K562 (cell line): ENCODE measurements around the gene GRXCR1.

Experiments
- CTCFL ChIP-seq: IDR thresholded peaks from 2 replicates; pipeline ENCODE4 v1.6.1; 2011; ENCODE audit warnings: borderline replicate concordance, low read depth, mild to moderate bottlenecking, moderate library complexity, low read length; ENCODE audit not compliant: insufficient read depth, poor library complexity, severe bottlenecking
- ETS1 ChIP-seq: conservative IDR thresholded peaks from 2 replicates; pipeline ENCODE4 v1.6.1; 2011; ENCODE audit warnings: low read depth, mild to moderate bottlenecking, low read length; ENCODE audit not compliant: control insufficient read depth
- FOXA3 ChIP-seq, 2 experiments: fragments of 450-650 bp in 1 of 2; sonication (generic) in 1 of 2; formaldehyde crosslinking; IDR thresholded peaks in 1 of 2; conservative IDR thresholded peaks in 1 of 2; 2 replicates each; pipeline versions ENCODE4 v1.4.0 to v1.8.0; 2020 to 2022; ENCODE audit warnings: mild to moderate bottlenecking in 2 of 2, missing genetic modification reagents in 1 of 2
- HNRNPK ChIP-seq: fragments of 200-400 bp; formaldehyde crosslinking; IDR thresholded peaks from one replicate; pipeline ENCODE4 v1.6.1; 2018; ENCODE audit warnings: mild to moderate bottlenecking, low read depth, low read length; ENCODE audit not compliant: poor library complexity, severe bottlenecking
- MTA3 ChIP-seq: fragments of 450-650 bp; formaldehyde crosslinking; IDR thresholded peaks from 2 replicates; pipeline ENCODE4 v1.6.1; 2017; ENCODE audit warnings: mild to moderate bottlenecking, borderline replicate concordance
- POLR2A ChIP-seq: fragments of 450-650 bp; conservative IDR thresholded peaks from 2 replicates; pipeline ENCODE4 v1.6.1; 2016
- POLR2AphosphoS5 ChIP-seq: IDR thresholded peaks from 2 replicates; pipeline ENCODE4 v1.6.1; 2011; ENCODE audit warnings: mild to moderate bottlenecking, low read depth, low read length, moderate library complexity; ENCODE audit not compliant: control insufficient read depth, insufficient read depth
- SMC3 ChIP-seq: conservative IDR thresholded peaks from 2 replicates; pipeline ENCODE4 v1.6.1; 2011; ENCODE audit warnings: low read depth, low read length, improper control_type of control experiment; ENCODE audit not compliant: insufficient read depth
- TEAD2 ChIP-seq: fragments of 450-650 bp; IDR thresholded peaks from 2 replicates; pipeline ENCODE4 v1.6.1; 2016; ENCODE audit warnings: missing genetic modification characterization, control low read depth, missing compliant biosample characterization
- YY1 ChIP-seq, 3 experiments: IDR thresholded peaks; 2 replicates each; pipeline ENCODE4 v1.6.1; 2011; ENCODE audit warnings: low read length in 2 of 3, mild to moderate bottlenecking in 2 of 3, moderate library complexity in 2 of 3, borderline replicate concordance in 1 of 3, control low read depth in 1 of 3, low read depth in 1 of 3; ENCODE audit not compliant: insufficient read depth in 3 of 3, insufficient replicate concordance in 2 of 3, control insufficient read depth in 1 of 3, insufficient read length in 1 of 3; ENCODE audit errors: extremely low read depth in 1 of 3
- ZKSCAN8 ChIP-seq: fragments of 200-800 bp; sonication (Bioruptor generic); IDR thresholded peaks from 2 replicates; pipeline ENCODE4 v1.6.1; 2016; ENCODE audit warnings: missing genetic modification characterization, missing compliant biosample characterization
- ZNF324 ChIP-seq: fragments of 250-450 bp; sonication (Bioruptor Pico); IDR thresholded peaks from 2 replicates; pipeline ENCODE4 v1.4.0; 2020; ENCODE audit warnings: mild to moderate bottlenecking
- ZNF644 ChIP-seq: fragments of 200-800 bp; sonication (Bioruptor generic); IDR thresholded peaks from 2 replicates; pipeline ENCODE4 v1.6.1; 2016; ENCODE audit warnings: low read depth, missing genetic modification characterization, missing compliant biosample characterization
- ZNF740 ChIP-seq, 3 experiments: fragments of 200-800 bp in 1 of 3; sonication (Bioruptor generic) in 1 of 3; sonication (generic) in 1 of 3; formaldehyde crosslinking in 1 of 3; IDR thresholded peaks; 2 replicates each; pipeline versions ENCODE4 v1.6.1 to v1.8.0; 2016 to 2022; ENCODE audit warnings: mild to moderate bottlenecking in 2 of 3, missing compliant biosample characterization in 2 of 3, missing genetic modification characterization in 2 of 3, missing genetic modification reagents in 1 of 3

- no peak for TF ChIP-seq TEAD2 (tag)
- TF ChIP-seq ZNF740 (CRISPR knock-in tag; IDR thresholded peaks at IDR 0.05): no peak
- TF ChIP-seq ZNF740 (tag; IDR thresholded peaks at IDR 0.05): no peak
- no peak for TF ChIP-seq MTA3
- TF ChIP-seq FOXA3 (CRISPR knock-in tag; conservative IDR thresholded peaks at IDR 0.05 in 1 of 2, IDR thresholded peaks at IDR 0.05 in 1 of 2): no peak
- TF ChIP-seq POLR2AphosphoS5: no peak
- no peak for TF ChIP-seq ZKSCAN8 (CRISPR knock-in tag)
- no peak for TF ChIP-seq HNRNPK
- no peak for TF ChIP-seq POLR2A
- no peak for TF ChIP-seq ZNF324 (CRISPR knock-in tag)
- TF ChIP-seq ETS1: no peak
- no peak for TF ChIP-seq YY1 (IDR thresholded peaks at IDR 0.05; ENCODE audit: borderline replicate concordance in 1 of 3, control insufficient read depth in 1 of 3, extremely low read depth in 1 of 3, insufficient read depth in 3 of 3, insufficient read length in 1 of 3, insufficient replicate concordance in 2 of 3, low read depth in 1 of 3, low read length in 2 of 3)
- TF ChIP-seq SMC3: no peak
- no peak for TF ChIP-seq ZNF644
- no peak for TF ChIP-seq CTCFL
These were observed 36.7 kb upstream of the GRXCR1 start for GRCh38 chr4:42855779-42856178.
